Natural killer cell (primary cell): ENCODE data around the gene MYO1C. TPM values are rescaled to one million over a fixed set of nuclear protein-coding genes. Genes with fewer than 3 reads are reported as not detected.

Source experiments
- ATAC-seq, 3 donors: fragments of 150-1000 bp in 2 of 3; fragments of 200-7000 bp in 1 of 3; cut with Tn5 transposase; 1 replicate in 1 of 3; 2 replicates in 2 of 3; pipeline ENCODE4 v1.10.0; 2021; ENCODE audit warnings: mild to moderate bottlenecking in 2 of 3, moderate library complexity in 2 of 3
- DNase-seq, 2 donors: peaks; one replicate each; pipeline versions ENCODE4 v3.0.0 to v3.0.0-alpha.2; 2013 to 2021; ENCODE audit warnings: mixed read lengths in 1 of 2
- H3K27ac ChIP-seq: one replicate; pipeline ENCODE4 v1.5.1; 2013; ENCODE audit warnings: mild to moderate bottlenecking, low read length
- H3K27me3 ChIP-seq: one replicate; pipeline ENCODE4 v1.6.1; 2013; ENCODE audit warnings: low read length; ENCODE audit not compliant: control insufficient read depth, insufficient read depth
- H3K36me3 ChIP-seq: one replicate; pipeline ENCODE4 v1.6.1; 2013; ENCODE audit warnings: low read length; ENCODE audit not compliant: control insufficient read depth, insufficient read depth
- H3K4me1 ChIP-seq: one replicate; pipeline ENCODE4 v1.6.1; 2013; ENCODE audit warnings: low read length; ENCODE audit not compliant: control insufficient read depth, insufficient read depth
- H3K4me3 ChIP-seq: one replicate; pipeline ENCODE4 v1.5.1; 2013; ENCODE audit warnings: low read length
- H3K9me3 ChIP-seq: one replicate; pipeline ENCODE4 v1.6.1; 2013; ENCODE audit warnings: low read length; ENCODE audit not compliant: control insufficient read depth, insufficient read depth
- H3K27ac Mint-ChIP-seq, 2 donors: one replicate each; pipeline ENCODE4 v1.8.0; 2022; ENCODE audit warnings: mild to moderate bottlenecking in 2 of 2, mixed read lengths in 2 of 2, moderate library complexity in 1 of 2
- H3K27me3 Mint-ChIP-seq, 2 donors: one replicate each; pipeline ENCODE4 v1.8.0; 2022; ENCODE audit warnings: low read depth in 2 of 2, mixed read lengths in 2 of 2
- H3K36me3 Mint-ChIP-seq: one replicate; pipeline ENCODE4 v1.8.0; 2022; ENCODE audit warnings: mixed read lengths
- H3K4me1 Mint-ChIP-seq, 2 donors: one replicate each; pipeline ENCODE4 v1.8.0; 2022; ENCODE audit warnings: mixed read lengths in 2 of 2
- H3K4me3 Mint-ChIP-seq: one replicate; pipeline ENCODE4 v1.8.0; 2022; ENCODE audit warnings: mild to moderate bottlenecking, moderate library complexity, mixed read lengths
- H3K9me3 Mint-ChIP-seq, 2 donors: one replicate each; pipeline ENCODE4 v1.8.0; 2022; ENCODE audit warnings: mixed read lengths in 2 of 2
- WGBS: methylation state at CpG from one replicate; pipeline ENCODE4 v1.1.7; 2013; ENCODE audit warnings: missing lambda C conversion rate; ENCODE audit not compliant: insufficient coverage; 5-methylcytosine and 5-hydroxymethylcytosine counted together
- intact Hi-C: fragments of 100-400 bp; cut with micrococcal nuclease; formaldehyde crosslinking; loops from one replicate; pipeline ENCODE4 v1.14.2; 2022
- total RNA-seq, 4 donors: library from RNA; stranded (reverse); fragments of 120-200 nt in 1 of 4; gene quantifications; one replicate each; pipeline versions ENCODE4 v1.2.3 to v1.2.4, GENCODE V29; 2013 to 2022
- TF ChIP-seq, protein P1 (sequence below): fragments of 200-600 bp; IDR thresholded peaks from one replicate; pipeline ENCODE4 v1.8.0; 2022; ENCODE audit warnings: antibody characterized with exemption

Gene MYO1C
- total RNA-seq, 3 donors from 2014 or later (not counting 1 experiment from before 2014, with no cell fraction given), result 4.0 to 39.6 (median 24.0) TPM

DNA sequence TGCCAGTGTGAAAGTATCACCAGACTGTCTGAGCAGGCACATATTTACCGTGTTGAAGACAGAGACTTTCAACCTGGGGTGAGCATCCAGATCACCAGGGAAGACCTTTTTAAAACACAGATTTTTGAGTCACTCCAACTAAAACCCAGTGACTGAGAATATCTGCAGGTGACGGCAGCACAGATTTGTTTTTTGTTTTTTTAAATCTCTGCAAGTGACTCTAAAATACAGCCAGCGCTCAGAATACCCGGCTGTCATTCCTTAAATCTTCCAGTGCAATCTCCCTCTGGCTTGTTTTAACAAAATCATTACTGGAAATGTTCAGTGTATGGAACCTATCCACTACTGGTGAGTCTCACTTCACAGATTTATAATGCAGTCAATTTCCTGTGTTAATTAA is 43.3 kb upstream of the MYO1C start:
- no peaks in the 10 kb centered on the region for H3K27me3 ChIP-seq
- no peaks in the 10 kb centered on the region for H3K4me1 ChIP-seq
- no peak overlapping the region for H3K4me3 ChIP-seq
- 97% methylated on average over 4 of the region's 4 CpGs for WGBS
- no peak overlapping the region for H3K4me3 Mint-ChIP-seq
- TF ChIP-seq, protein P1, sequence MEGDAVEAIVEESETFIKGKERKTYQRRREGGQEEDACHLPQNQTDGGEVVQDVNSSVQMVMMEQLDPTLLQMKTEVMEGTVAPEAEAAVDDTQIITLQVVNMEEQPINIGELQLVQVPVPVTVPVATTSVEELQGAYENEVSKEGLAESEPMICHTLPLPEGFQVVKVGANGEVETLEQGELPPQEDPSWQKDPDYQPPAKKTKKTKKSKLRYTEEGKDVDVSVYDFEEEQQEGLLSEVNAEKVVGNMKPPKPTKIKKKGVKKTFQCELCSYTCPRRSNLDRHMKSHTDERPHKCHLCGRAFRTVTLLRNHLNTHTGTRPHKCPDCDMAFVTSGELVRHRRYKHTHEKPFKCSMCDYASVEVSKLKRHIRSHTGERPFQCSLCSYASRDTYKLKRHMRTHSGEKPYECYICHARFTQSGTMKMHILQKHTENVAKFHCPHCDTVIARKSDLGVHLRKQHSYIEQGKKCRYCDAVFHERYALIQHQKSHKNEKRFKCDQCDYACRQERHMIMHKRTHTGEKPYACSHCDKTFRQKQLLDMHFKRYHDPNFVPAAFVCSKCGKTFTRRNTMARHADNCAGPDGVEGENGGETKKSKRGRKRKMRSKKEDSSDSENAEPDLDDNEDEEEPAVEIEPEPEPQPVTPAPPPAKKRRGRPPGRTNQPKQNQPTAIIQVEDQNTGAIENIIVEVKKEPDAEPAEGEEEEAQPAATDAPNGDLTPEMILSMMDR, result no peak
- DNase-seq (no peak), ATAC-seq (no peak)
- no peaks in the 10 kb centered on the region for H3K27me3 Mint-ChIP-seq
- H3K4me1 Mint-ChIP-seq, result no peaks in the 10 kb centered on the region
- peaks cover 11% of the 10 kb centered on the region for H3K36me3 Mint-ChIP-seq
- no peaks in the 10 kb centered on the region for H3K9me3 Mint-ChIP-seq
- peaks cover 56% of the 10 kb centered on the region for H3K36me3 ChIP-seq
- no peak overlapping the region for H3K27ac ChIP-seq
- intact Hi-C loops, result no loop called here
- H3K9me3 ChIP-seq, result no peaks in the 10 kb centered on the region
- H3K27ac Mint-ChIP-seq, result no peak overlapping the region

DNA sequence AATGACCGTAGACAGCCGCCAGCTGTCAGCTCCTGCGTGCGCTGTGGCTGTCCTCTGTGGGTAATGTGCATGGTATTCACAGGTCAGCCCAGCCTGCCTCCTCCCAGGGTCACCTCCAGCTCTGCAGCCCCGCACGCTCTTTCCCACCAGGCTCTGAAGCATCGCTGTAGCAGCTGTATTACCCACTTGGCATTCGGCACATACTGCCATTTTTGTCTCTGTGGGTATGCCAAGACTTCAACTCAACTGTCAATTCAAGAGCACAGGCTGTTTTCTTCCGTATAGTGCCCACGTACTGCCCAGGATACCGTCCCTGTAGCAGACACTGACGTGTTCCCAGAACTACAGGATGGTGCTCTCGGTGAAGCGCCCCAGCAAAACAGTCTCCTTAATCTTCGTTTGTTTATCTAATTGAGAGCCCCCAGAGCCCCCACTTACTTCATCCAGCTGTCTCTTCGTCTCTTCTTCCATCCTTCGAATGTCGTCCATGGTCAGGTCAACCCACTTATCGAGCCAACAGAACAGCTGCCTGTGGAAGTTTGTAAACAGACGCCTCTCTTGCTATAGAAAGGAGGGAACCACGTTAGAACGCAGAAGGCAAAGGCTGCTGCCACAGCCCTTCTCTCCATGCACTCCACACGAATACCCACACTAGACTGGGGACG is 41.3 kb upstream of the MYO1C start:
- TF ChIP-seq, protein P1, result no peak
- Mint-ChIP-seq H3K4me1 (no peaks in the 10 kb centered on the region), H3K36me3 (peaks cover 17% of the 10 kb centered on the region), H3K9me3 (no peaks in the 10 kb centered on the region), H3K27ac (no peak overlapping the region), H3K4me3 (no peak overlapping the region), H3K27me3 (no peaks in the 10 kb centered on the region)
- no peaks in the 10 kb centered on the region for H3K4me1 ChIP-seq
- H3K36me3 ChIP-seq, result peaks cover 49% of the 10 kb centered on the region
- H3K27ac ChIP-seq, result no peak overlapping the region
- no peaks in the 10 kb centered on the region for H3K9me3 ChIP-seq
- intact Hi-C loops, result no loop called here
- 98% methylated on average over 24 of the region's 24 CpGs for WGBS
- DNase-seq (no peak), ATAC-seq (no peak)
- H3K4me3 ChIP-seq, result no peak overlapping the region
- no peaks in the 10 kb centered on the region for H3K27me3 ChIP-seq

DNA sequence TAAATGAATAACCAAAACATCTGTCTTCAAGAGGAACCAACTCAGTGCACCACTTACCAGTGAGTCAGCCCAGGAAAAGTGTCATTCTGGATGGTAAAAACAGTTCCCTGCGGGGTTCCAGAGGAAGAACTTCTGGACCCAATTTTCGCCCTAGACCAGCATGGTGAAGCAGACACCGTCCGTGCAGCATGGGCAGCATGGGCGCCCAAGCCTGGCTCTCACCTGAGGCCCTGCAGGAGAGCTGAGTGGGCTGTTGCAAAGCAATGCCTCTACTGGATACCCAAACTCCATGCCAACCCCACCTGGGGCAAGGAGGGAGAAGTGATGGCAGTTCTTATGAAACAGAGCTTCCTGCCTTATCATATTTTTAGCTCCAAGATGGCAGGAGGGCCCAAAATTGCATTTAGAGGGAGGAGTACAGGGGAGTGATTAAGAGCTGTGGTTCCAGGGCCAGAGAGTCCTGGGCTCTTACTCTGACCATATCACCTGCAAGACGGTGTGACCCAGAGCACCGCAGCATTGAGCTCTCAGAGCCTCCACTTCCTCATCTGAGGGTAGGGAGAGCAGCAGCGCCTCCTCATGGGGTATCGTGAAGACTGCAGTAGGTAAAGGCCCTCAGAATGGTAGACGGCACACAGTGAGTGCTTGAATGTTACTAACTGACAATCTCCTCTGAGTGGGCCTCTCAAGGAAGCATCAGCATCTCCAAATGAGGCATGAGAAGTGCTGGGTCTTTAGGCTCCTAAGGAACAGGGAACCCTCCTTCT is 40.5 kb upstream of the MYO1C start:
- ATAC-seq, result peak; percentile 61 to 67 (median 66)
- Histone ChIP-seq H3K9me3 (no peaks in the 10 kb centered on the region), H3K4me3 (no peak overlapping the region), H3K4me1 (no peaks in the 10 kb centered on the region), H3K36me3 (peaks cover 44% of the 10 kb centered on the region), H3K27me3 (no peaks in the 10 kb centered on the region), H3K27ac (no peak overlapping the region)
- no peaks in the 10 kb centered on the region for H3K4me1 Mint-ChIP-seq
- 82% methylated on average over 10 of the region's 10 CpGs for WGBS
- peaks cover 17% of the 10 kb centered on the region for H3K36me3 Mint-ChIP-seq
- TF ChIP-seq, protein P1, result no peak
- no peak overlapping the region for H3K4me3 Mint-ChIP-seq
- H3K9me3 Mint-ChIP-seq, result no peaks in the 10 kb centered on the region
- H3K27me3 Mint-ChIP-seq, result no peaks in the 10 kb centered on the region
- intact Hi-C loops, result no loop called here
- H3K27ac Mint-ChIP-seq, result no peak overlapping the region
- DNase-seq, result peak in 1 of 2 donors; percentile 74
